ENCODE results near the gene PLEKHA6. TPM values are rescaled to one million over a fixed set of nuclear protein-coding genes. Genes with fewer than 3 reads are reported as not detected.

The PLEKHA6 gene
- total and polyA plus RNA-seq, 2 experiments from 2014 or later: 2.8 to 6.2 TPM

DNA sequence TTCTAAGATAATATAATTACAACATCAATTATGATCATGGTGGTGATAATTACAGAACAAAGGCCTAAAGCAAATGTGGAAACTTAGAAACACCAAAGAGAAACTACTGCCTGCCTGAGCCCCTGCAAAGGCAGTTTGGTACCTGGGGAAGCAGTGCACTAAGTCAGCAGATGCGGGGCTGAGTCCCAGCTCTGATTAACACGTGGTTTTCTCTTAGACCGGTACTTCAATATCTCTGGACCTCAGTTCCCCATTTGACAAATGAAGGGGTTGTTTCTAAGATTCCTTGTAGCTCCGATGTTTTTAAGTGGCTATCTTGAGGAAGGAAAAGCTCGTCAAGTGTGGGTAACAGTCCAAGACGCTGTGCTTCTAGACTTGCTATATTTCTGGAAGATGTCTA, 16.7 kb upstream of the PLEKHA6 start:
- peaks cover 65% of the 10 kb centered on the region for H3K27me3 ChIP-seq (ENCODE audit: insufficient read depth)
- H3F3A ChIP-seq (replicated peaks; ENCODE audit: low read depth): 0 out of 2 replicates have a peak, but pooled peaks cover 4% of the 10 kb centered on the region
- H2AFZ ChIP-seq: no peak overlapping the region
- Mint-ChIP-seq H3K27ac (no peak overlapping the region), H3K27me3 (ENCODE audit: insufficient read depth, low read depth, poor library complexity) (peaks cover 23% of the 10 kb centered on the region), H3K36me3 (ENCODE audit: low read depth) (no peaks in the 10 kb centered on the region), H3K4me1 (peaks cover 10% of the 10 kb centered on the region; the same call in 2 of the 3 replicates), H3K4me3 (no peak overlapping the region), H3K9me3 (no peaks in the 10 kb centered on the region)
- H3K9me2 ChIP-seq (ENCODE audit: insufficient read depth): no peaks in the 10 kb centered on the region
- H3K4me3 ChIP-seq: no peak overlapping the region
- DNase-seq (ENCODE audit: low spot score) (no peak), ATAC-seq (no peak)
- H4K20me1 ChIP-seq (replicated peaks; ENCODE audit: insufficient read depth): no peaks in the 10 kb centered on the region
- no peaks in the 10 kb centered on the region; the same call in 1 of the 2 replicates for H3K36me3 ChIP-seq (ENCODE audit: insufficient read depth)
- H3K27ac ChIP-seq (ENCODE audit: low read depth): no peak overlapping the region
- no peak overlapping the region for H3K4me2 ChIP-seq
- TF ChIP-seq CREB1 (CRISPR knock-in tag; IDR thresholded peaks at IDR 0.05; ENCODE audit: low read depth) (no peak), CTCF (conservative IDR thresholded peaks at IDR 0.05; ENCODE audit: low read depth in 2 of 2) (no peak), EZH2 (IDR thresholded peaks at IDR 0.05; ENCODE audit: low read depth, unreplicated experiment) (no peak), JUNB (IDR thresholded peaks at IDR 0.05; ENCODE audit: unreplicated experiment) (no peak), STAT1 (IDR thresholded peaks at IDR 0.05; ENCODE audit: unreplicated experiment) (no peak), POLR2AphosphoS5 (IDR thresholded peaks at IDR 0.05; ENCODE audit: low read depth) (no peak), ZNF331 (CRISPR knock-in tag; IDR thresholded peaks at IDR 0.05; ENCODE audit: low read depth) (no peak)
- TF ChIP-seq, protein P1, sequence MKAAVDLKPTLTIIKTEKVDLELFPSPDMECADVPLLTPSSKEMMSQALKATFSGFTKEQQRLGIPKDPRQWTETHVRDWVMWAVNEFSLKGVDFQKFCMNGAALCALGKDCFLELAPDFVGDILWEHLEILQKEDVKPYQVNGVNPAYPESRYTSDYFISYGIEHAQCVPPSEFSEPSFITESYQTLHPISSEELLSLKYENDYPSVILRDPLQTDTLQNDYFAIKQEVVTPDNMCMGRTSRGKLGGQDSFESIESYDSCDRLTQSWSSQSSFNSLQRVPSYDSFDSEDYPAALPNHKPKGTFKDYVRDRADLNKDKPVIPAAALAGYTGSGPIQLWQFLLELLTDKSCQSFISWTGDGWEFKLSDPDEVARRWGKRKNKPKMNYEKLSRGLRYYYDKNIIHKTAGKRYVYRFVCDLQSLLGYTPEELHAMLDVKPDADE (IDR thresholded peaks at IDR 0.05): no peak
- TF ChIP-seq, protein P2, sequence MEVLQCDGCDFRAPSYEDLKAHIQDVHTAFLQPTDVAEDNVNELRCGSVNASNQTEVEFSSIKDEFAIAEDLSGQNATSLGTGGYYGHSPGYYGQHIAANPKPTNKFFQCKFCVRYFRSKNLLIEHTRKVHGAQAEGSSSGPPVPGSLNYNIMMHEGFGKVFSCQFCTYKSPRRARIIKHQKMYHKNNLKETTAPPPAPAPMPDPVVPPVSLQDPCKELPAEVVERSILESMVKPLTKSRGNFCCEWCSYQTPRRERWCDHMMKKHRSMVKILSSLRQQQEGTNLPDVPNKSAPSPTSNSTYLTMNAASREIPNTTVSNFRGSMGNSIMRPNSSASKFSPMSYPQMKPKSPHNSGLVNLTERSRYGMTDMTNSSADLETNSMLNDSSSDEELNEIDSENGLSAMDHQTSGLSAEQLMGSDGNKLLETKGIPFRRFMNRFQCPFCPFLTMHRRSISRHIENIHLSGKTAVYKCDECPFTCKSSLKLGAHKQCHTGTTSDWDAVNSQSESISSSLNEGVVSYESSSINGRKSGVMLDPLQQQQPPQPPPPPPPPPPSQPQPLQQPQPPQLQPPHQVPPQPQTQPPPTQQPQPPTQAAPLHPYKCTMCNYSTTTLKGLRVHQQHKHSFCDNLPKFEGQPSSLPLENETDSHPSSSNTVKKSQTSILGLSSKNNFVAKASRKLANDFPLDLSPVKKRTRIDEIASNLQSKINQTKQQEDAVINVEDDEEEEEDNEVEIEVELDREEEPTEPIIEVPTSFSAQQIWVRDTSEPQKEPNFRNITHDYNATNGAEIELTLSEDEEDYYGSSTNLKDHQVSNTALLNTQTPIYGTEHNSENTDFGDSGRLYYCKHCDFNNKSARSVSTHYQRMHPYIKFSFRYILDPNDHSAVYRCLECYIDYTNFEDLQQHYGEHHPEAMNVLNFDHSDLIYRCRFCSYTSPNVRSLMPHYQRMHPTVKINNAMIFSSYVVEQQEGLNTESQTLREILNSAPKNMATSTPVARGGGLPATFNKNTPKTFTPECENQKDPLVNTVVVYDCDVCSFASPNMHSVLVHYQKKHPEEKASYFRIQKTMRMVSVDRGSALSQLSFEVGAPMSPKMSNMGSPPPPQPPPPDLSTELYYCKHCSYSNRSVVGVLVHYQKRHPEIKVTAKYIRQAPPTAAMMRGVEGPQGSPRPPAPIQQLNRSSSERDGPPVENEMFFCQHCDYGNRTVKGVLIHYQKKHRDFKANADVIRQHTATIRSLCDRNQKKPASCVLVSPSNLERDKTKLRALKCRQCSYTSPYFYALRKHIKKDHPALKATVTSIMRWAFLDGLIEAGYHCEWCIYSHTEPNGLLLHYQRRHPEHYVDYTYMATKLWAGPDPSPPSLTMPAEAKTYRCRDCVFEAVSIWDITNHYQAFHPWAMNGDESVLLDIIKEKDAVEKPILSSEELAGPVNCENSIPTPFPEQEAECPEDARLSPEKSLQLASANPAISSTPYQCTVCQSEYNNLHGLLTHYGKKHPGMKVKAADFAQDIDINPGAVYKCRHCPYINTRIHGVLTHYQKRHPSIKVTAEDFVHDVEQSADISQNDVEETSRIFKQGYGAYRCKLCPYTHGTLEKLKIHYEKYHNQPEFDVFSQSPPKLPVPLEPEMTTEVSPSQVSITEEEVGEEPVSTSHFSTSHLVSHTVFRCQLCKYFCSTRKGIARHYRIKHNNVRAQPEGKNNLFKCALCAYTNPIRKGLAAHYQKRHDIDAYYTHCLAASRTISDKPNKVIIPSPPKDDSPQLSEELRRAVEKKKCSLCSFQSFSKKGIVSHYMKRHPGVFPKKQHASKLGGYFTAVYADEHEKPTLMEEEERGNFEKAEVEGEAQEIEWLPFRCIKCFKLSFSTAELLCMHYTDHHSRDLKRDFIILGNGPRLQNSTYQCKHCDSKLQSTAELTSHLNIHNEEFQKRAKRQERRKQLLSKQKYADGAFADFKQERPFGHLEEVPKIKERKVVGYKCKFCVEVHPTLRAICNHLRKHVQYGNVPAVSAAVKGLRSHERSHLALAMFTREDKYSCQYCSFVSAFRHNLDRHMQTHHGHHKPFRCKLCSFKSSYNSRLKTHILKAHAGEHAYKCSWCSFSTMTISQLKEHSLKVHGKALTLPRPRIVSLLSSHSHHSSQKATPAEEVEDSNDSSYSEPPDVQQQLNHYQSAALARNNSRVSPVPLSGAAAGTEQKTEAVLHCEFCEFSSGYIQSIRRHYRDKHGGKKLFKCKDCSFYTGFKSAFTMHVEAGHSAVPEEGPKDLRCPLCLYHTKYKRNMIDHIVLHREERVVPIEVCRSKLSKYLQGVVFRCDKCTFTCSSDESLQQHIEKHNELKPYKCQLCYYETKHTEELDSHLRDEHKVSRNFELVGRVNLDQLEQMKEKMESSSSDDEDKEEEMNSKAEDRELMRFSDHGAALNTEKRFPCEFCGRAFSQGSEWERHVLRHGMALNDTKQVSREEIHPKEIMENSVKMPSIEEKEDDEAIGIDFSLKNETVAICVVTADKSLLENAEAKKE (CRISPR knock-in tag; IDR thresholded peaks at IDR 0.05): no peak
- TF ChIP-seq, protein P3, sequence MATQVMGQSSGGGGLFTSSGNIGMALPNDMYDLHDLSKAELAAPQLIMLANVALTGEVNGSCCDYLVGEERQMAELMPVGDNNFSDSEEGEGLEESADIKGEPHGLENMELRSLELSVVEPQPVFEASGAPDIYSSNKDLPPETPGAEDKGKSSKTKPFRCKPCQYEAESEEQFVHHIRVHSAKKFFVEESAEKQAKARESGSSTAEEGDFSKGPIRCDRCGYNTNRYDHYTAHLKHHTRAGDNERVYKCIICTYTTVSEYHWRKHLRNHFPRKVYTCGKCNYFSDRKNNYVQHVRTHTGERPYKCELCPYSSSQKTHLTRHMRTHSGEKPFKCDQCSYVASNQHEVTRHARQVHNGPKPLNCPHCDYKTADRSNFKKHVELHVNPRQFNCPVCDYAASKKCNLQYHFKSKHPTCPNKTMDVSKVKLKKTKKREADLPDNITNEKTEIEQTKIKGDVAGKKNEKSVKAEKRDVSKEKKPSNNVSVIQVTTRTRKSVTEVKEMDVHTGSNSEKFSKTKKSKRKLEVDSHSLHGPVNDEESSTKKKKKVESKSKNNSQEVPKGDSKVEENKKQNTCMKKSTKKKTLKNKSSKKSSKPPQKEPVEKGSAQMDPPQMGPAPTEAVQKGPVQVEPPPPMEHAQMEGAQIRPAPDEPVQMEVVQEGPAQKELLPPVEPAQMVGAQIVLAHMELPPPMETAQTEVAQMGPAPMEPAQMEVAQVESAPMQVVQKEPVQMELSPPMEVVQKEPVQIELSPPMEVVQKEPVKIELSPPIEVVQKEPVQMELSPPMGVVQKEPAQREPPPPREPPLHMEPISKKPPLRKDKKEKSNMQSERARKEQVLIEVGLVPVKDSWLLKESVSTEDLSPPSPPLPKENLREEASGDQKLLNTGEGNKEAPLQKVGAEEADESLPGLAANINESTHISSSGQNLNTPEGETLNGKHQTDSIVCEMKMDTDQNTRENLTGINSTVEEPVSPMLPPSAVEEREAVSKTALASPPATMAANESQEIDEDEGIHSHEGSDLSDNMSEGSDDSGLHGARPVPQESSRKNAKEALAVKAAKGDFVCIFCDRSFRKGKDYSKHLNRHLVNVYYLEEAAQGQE (IDR thresholded peaks at IDR 0.05; ENCODE audit: unreplicated experiment): no peak
- H3K4me1 ChIP-seq (ENCODE audit: insufficient read depth): 0 out of 2 replicates have a peak, but pooled peaks cover 10% of the 10 kb centered on the region
- no peaks in the 10 kb centered on the region; the same call in 1 of the 2 replicates for H3K79me2 ChIP-seq (replicated peaks; ENCODE audit: insufficient read depth)

All from GM23338 (cell line).